IPS-15b (cell line): ENCODE measurements around the gene PLEKHG4B.

ENCODE experiments used
- H3K27me3 ChIP-seq: one replicate; pipeline ENCODE4 v1.6.1; 2013; ENCODE audit warnings: low read length; ENCODE audit not compliant: control insufficient read depth, insufficient read depth
- H3K36me3 ChIP-seq: one replicate; pipeline ENCODE4 v1.6.1; 2013; ENCODE audit warnings: low read length; ENCODE audit not compliant: control insufficient read depth, insufficient read depth
- H3K4me1 ChIP-seq: one replicate; pipeline ENCODE4 v1.6.1; 2013; ENCODE audit warnings: mild to moderate bottlenecking, low read length; ENCODE audit not compliant: control insufficient read depth, insufficient read depth
- H3K4me3 ChIP-seq: one replicate; pipeline ENCODE4 v1.5.1; 2013; ENCODE audit warnings: low read depth, low read length
- H3K9ac ChIP-seq: one replicate; pipeline ENCODE4 v1.6.1; 2013; ENCODE audit warnings: low read depth, mild to moderate bottlenecking, low read length
- H3K9me3 ChIP-seq: one replicate; pipeline ENCODE4 v1.6.1; 2013; ENCODE audit warnings: mild to moderate bottlenecking, low read length; ENCODE audit not compliant: control insufficient read depth, insufficient read depth

The PLEKHG4B gene

DNA sequence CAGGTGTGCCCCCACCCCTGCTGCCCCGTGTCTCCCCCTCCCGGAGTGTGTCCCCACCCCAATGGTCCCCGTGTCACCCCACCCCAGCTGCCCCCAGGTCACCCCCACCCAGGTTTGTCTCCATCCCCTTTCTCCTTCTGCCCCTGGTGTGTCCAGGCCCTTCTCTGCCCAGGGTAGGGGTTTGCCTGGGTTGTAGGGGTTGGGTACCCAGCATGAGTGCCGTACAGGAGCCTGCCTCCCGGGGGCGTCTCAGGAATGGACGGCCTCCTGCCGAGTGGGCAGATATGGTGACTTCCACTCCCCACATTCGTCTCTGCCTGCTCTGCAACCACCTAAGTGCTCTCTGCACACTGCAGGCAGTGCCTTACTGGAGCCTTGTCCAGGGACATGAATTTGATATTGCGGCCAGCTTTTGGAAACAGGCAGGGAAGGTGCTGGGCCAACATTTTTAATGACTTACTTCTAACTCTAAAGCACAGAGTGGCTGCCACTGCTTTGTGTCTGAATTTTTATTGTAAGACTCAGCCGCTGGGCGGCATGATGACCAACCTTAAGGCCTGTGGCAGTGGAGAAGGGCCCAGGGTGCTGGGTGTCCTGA lies 106.0 kb downstream of the PLEKHG4B start:
- H3K9ac ChIP-seq = no peak overlapping the region
- H3K4me3 ChIP-seq = no peak overlapping the region
- H3K4me1 ChIP-seq = no peaks in the 10 kb centered on the region
- H3K9me3 ChIP-seq = no peaks in the 10 kb centered on the region
- H3K27me3 ChIP-seq = no peaks in the 10 kb centered on the region
- H3K36me3 ChIP-seq = peaks cover 2% of the 10 kb centered on the region

DNA sequence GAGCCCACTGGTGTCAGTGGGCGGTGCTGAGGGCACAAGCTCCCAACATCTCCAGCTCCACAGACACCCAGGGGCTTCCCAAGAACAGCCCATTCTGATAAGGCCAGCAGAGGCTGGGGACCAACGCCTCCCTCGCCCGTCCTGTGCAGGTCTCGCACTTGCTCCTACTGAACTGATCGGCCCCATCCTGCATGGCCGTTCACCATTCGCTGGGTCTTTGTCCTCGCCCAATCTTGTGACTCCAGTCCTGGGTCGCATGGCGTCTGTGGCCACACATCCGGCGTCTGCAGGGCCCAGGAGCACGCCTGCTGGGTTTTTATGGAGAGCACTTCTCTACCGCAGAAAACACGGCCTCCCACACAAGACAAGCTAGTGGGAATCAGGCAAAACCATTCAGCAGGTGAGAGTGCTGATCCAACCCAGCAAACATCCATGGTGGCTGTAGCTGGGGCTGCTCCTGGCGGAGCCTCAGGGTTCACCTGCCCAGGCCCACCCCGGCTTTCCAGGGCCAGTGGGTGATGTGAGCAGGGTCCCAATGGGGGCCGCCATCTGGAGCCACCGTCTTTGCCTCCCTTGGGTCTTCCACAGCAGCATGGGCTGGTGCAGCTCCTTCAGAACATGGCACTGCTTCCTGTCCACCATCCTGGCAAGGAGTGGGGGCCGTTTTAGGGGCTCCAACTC lies 106.7 kb downstream of the PLEKHG4B start:
- no peak overlapping the region for H3K9ac ChIP-seq
- no peak overlapping the region for H3K4me3 ChIP-seq

DNA sequence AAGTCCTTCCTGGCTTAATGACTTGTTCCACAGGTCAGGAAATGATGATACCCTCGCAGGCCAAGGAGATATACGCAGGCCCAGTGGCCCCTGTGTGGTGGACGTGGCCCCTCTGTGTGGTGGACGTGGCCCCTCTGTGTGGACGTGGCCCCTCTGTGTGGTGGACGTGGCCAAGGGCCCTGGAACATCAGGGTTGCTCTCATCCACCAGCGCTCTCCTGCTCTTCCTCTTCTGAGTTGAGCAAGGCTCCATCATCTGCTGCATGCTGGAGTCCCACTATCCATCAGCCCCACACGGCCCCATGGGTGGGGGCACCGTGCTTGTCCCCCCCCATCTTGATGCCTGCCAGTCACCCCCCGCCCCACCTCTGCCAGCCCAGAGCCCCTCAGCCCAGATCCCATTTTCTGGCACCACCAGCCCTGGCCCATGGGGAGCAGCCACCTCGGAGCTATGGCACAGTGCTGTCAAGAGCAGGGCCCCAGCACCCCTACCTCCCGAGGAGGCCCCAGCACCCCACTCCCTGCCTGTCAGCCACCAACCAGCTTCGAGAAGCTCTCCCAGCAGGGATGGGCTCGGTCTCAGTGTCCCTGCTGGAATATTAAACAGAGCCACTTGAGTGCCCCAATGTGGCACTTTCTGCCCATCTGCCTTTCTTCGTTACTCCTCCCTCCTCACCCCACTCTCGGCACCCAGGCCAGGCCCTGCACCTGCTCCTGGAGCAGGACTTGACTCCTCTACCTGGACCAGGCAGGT lies 107.4 kb downstream of the PLEKHG4B start:
- Histone ChIP-seq H3K27me3 (no peaks in the 10 kb centered on the region), H3K9me3 (no peaks in the 10 kb centered on the region), H3K36me3 (peaks cover 14% of the 10 kb centered on the region), H3K4me1 (no peaks in the 10 kb centered on the region), H3K4me3 (no peak overlapping the region), H3K9ac (no peak overlapping the region)

More for the DNA sequence above, 106.7 kb downstream of the PLEKHG4B start:
- Histone ChIP-seq H3K36me3 (peaks cover 7% of the 10 kb centered on the region), H3K27me3 (no peaks in the 10 kb centered on the region), H3K9me3 (no peaks in the 10 kb centered on the region), H3K4me1 (no peaks in the 10 kb centered on the region)

DNA sequence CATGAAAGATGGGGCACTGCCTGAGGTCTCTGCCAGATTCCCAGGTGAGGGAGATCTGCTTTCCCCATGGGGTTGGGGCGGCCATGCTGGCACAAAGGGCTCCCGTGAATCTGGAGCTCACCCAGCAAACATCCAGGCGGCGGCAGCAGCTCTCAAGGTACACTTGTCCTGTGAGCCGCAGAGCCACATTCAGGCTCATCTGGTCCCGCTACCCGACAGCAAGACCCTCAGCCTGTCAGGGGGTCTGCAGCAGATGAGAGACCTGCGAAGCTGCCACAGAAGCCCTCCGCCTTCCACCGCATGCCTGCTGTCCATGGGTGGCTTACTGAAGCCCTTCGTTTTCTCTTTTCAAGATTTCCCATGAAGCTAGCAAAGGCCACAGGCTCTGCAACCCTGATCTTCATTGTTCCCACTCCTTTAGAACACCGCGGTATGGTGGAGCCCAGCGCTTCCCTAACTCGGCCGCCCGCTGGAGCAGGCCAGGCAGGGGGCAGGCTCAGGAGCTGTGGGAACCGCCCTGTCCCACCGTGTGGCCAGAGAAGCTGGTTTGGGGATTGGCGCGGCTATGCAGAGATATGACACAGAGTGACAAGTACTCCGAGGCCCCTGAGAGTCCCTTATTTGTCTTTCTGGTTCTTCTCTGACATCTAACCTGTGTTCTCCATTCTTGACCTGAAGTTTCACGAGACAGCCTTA lies 108.1 kb downstream of the PLEKHG4B start:
- Histone ChIP-seq H3K27me3 (no peaks in the 10 kb centered on the region), H3K36me3 (peaks cover 16% of the 10 kb centered on the region), H3K4me1 (no peaks in the 10 kb centered on the region), H3K9me3 (no peaks in the 10 kb centered on the region), H3K4me3 (no peak overlapping the region), H3K9ac (no peak overlapping the region)

DNA sequence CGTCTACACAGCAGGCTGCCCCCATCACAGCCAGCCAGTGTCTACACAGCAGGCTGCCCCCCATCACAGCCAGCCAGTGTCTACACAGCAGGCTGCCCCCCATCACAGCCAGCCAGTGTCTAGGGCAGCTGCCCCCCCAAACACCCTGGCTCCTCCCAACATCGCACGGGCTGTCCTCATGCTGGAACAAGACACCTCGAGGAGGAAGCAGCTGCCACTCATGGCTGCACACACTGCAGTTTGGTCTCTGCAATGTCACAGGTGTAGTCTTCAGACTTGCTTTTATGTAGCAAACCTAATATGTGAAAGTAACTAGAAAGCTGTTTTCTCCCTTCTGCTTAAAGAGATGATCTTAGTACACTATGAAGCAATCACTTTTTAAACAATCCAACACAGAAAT lies 109.0 kb downstream of the PLEKHG4B start:
- no peak overlapping the region for H3K4me3 ChIP-seq
- no peak overlapping the region for H3K9ac ChIP-seq
- H3K4me1 ChIP-seq = no peaks in the 10 kb centered on the region
- peaks cover 16% of the 10 kb centered on the region for H3K36me3 ChIP-seq
- H3K9me3 ChIP-seq = no peaks in the 10 kb centered on the region
- H3K27me3 ChIP-seq = no peaks in the 10 kb centered on the region

DNA sequence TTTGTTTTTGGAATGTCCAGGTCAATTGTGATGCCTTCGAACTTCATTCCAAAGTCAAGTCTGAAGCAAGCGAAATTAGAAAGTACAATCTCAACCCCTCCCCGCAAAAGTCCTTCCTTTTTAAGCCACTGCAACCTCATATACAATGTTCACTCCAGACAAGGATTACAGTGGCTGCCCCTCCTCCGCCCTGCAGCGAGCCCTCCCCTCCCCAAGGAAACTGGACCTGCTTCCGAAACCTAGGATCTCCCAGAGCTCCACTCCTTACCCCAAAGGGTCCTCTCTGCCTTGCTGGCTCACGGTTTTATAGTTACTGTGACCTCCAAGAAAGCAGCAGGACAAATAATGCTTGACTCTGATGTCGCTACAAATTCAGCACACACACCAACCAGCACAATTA lies 109.7 kb downstream of the PLEKHG4B start:
- H3K4me1 ChIP-seq = no peaks in the 10 kb centered on the region
- H3K9me3 ChIP-seq = no peaks in the 10 kb centered on the region
- H3K4me3 ChIP-seq = no peak overlapping the region
- no peak overlapping the region for H3K9ac ChIP-seq
- H3K36me3 ChIP-seq = peaks cover 16% of the 10 kb centered on the region
- H3K27me3 ChIP-seq = no peaks in the 10 kb centered on the region

DNA sequence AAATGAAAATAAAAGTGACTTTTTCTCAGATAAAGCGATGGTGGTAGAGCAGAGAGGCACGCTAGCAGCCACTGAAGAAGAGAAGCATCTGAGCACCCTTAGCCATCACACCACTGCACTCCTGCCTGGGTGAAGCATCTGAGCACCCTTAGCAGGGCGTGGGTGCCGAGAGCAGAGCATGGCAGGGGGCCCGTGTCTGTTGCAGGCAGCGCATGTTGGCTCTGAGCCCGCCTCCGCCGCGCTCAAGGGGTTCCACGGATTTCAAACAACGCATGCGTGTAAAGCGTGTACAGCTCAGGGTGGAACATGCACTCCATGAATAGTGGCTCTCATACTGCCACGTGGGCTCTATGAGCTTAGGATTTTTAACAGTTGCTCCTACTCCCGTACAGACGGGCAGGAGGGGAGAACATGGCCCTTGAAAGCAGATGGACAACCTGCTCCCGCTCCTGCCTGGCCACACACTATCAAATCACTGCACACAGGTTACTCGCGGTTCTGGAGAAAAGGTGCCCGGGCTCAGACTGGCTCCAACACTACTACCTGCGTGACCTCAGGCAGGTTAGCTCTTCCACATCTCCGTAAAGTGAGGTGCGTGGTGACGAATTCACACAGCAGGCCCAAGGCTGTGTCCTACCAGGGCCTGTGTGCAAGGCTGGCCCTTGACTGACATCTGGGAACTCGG lies 111.4 kb downstream of the PLEKHG4B start:
- Histone ChIP-seq H3K4me3 (no peak overlapping the region), H3K27me3 (no peaks in the 10 kb centered on the region), H3K9me3 (no peaks in the 10 kb centered on the region), H3K36me3 (peaks cover 16% of the 10 kb centered on the region), H3K4me1 (no peaks in the 10 kb centered on the region), H3K9ac (no peak overlapping the region)

DNA sequence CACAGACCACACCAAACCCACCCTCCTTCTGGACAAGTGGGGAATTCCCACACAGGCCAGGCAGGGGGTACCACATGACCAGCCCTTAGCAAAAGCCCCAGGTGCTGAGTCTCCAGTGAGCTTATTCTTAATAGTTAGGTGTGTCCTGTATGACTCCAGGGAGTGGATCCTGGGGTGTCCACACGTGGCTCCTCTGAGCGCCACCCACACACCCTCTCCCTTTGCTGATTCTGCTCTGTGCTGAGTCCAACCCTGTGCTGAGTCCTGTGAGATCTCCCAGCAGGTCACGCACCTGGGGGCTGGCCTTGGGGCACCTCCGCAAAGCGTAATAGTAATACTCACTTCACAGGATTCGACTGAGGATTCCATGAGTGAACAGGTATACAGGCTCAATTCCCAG lies 112.0 kb downstream of the PLEKHG4B start:
- no peak overlapping the region for H3K9ac ChIP-seq
- H3K9me3 ChIP-seq = no peaks in the 10 kb centered on the region
- no peaks in the 10 kb centered on the region for H3K27me3 ChIP-seq
- no peaks in the 10 kb centered on the region for H3K4me1 ChIP-seq
- H3K4me3 ChIP-seq = no peak overlapping the region
- peaks cover 16% of the 10 kb centered on the region for H3K36me3 ChIP-seq

DNA sequence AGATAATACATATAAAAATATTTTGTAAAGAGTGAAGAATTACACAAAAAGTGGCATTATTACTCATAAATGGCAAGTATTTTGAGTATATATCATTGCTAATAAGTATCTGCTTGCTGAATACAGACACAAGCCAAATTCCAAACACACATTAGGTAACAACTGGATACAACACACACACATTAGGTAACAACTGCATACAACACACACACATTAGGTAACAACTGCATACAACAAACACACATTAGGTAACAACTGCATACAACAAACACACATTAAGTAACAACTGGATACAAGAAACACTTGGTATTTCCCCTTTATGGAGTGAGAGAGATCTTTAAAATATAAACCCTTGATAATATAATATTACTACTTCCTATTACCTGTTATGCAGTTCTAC lies 112.5 kb downstream of the PLEKHG4B start:
- peaks cover 14% of the 10 kb centered on the region for H3K36me3 ChIP-seq

DNA sequence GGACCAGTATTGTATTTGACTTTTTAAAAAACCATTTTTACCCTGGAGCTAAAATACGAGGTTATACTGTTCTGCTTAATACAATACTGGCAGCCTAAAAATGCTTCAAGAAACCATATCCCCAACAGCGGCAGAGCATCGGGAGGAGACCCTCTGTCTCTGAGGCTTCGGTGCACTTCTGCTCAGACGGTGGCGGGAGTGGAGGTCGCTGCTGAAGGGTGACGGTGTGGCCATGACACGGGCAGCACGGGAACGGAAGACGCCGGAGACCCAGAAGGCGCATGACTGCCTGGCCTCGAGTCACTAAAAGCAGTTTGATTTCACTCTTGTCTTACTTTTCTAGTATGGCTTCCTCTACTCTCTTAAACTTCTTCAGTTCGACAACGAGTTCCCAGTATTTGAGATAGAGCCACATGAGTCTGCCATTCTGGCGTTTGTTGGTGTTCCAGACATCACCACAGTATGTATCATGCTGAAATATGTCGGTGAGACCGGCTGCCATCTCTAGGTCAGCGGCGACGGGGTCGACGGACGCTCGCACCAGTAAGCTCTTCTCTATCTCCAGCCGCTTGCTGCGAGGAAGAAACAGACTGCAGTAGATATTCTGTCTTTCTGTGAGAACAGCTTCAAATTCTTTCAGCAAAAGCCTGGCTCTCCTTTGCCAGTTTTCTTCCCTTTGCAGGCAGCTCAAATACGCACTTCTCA lies 113.2 kb downstream of the PLEKHG4B start:
- Histone ChIP-seq H3K36me3 (peaks cover 14% of the 10 kb centered on the region), H3K9me3 (no peaks in the 10 kb centered on the region), H3K9ac (no peak overlapping the region)

More for the DNA sequence above, 112.5 kb downstream of the PLEKHG4B start:
- Histone ChIP-seq H3K4me3 (no peak overlapping the region), H3K9me3 (no peaks in the 10 kb centered on the region), H3K4me1 (no peaks in the 10 kb centered on the region), H3K9ac (no peak overlapping the region), H3K27me3 (no peaks in the 10 kb centered on the region)

DNA sequence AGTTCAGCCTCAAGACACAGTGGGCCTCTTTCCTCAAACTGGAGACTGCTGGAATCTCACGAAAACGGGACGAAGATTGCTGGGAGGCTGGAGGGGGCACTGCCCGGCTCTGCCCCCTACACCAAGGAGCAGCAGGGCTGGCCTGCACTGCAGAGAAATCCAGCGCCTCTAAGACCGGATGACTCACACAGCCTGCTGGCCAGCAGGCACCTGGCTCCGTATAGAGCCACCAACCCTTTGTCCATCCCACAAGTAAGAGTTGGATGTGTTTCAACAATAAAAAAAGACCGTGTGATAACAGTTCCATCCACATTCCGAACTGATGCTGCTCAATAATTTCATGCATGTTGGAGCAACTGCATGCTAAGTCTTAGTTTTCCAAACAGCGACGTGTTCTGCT lies 114.4 kb downstream of the PLEKHG4B start:
- no peaks in the 10 kb centered on the region for H3K9me3 ChIP-seq
- H3K27me3 ChIP-seq = no peaks in the 10 kb centered on the region
- peaks cover 14% of the 10 kb centered on the region for H3K36me3 ChIP-seq
- no peak overlapping the region for H3K4me3 ChIP-seq
- no peaks in the 10 kb centered on the region for H3K4me1 ChIP-seq
- H3K9ac ChIP-seq = no peak overlapping the region

More for the DNA sequence above, 113.2 kb downstream of the PLEKHG4B start:
- no peaks in the 10 kb centered on the region for H3K27me3 ChIP-seq
- no peak overlapping the region for H3K4me3 ChIP-seq
- no peaks in the 10 kb centered on the region for H3K4me1 ChIP-seq
